GOT3 (cell line): ENCODE measurements around the gene ZNF418.
"Not testable (repeated sequence)": the region's sequence is repeated elsewhere in the genome, so short reads cannot be mapped to it uniquely, and the experiment has no call there.

Source experiments
- DNase-seq: peaks from one replicate; lab custom pipeline; 2025; ENCODE audit warnings: mixed read lengths; lab: John Stamatoyannopoulos, UW

Gene ZNF418

DNA sequence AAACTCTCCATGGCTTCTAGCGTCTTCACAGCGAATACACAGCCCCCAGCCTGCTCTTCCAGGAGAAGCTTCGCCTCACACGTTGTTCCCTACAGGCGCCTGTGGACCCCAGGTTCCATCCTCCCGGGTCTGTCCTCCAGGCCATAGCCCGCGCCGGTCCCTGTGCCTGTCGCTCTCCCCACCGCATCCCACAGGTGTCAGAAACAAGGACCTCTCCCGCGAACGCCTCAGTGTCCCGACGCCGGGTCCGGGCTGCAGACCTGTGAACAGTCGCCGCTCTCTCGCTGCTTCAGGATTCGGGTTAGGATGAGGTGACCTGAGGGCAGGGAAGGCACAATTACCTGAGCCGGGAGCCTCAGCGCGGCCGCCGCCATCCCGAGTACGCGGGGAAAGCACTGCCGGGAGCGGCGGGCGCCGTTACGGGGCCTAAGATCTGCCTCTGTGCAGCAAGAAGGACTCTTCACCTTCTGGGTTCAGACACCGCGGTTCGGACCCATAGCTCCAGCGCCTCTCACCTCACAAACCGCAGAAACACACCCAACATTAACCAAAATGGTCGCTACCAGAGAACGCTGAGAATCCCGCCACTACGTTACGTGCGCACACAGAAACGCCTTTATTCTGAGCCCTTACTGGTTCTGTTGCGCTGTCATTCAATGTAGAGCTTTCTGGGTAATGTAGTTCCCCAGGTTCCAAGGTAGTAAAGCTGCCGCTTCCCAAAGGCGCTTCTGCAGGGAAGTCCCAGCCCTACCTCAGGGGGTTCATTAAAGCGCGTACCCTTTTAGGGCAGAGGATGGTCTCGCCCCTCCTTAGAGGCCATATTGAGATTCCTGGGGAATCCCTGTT lies at the start of gene ZNF418:
Gene ZNF418 (minus strand): TSS at position 583 of the 846 bp plus-strand sequence. CDS start 1,580 bp downstream, outside the sequence.
- no peak for DNase-seq

- DNase-seq = no peak
Observed at GRCh38 chr19:57978586-57979289, 43.5 kb upstream of the ZNF418 start.

DNA sequence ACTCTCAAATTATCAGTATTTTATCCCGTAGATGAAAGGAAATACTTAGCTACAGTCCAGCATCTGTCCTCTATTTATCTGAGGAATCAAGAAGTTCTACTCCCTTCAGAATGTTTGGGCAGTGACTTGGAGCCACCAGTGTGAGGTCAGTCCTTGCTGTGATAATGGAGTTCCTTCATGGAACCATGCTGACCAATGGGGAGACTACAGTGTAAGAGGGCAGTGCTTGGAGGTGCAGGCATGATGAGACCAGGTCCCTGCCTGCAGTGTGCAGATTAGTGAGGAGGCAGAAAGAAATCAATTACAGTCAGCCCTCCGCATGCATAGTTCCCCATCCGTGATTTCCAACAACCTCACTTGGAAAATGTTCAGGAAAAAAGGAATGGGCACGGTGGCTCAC lies 39.2 kb upstream of the ZNF418 start, which contains the start of gene C19orf18:
Gene C19orf18 (minus strand): TSS at position 101 of the 400 bp plus-strand sequence. CDS start 102 bp downstream, outside the sequence.
- no peak for DNase-seq

DNA sequence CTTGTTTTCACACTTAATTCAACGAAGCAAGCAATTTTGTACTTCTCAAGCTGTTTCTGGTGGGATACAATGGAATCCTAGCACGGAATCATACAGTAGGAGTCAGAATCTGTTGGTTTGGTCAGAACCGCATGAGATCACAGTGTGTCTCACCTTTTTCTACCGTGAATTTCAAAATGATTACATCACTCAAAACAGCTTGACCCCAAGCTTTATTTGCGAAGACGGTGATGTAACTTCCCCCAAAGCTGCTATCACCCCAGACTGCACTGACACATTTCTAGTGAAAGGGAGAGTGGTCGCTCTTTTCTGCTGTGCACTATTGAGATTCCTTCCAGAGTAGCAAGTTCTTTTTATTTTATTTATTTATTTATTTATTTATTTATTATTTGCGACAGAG lies 29.6 kb upstream of the ZNF418 start:
- no peak for DNase-seq

GRCh38 chr19:57961785-57962184 lies 26.6 kb upstream of the ZNF418 start:
- no peak for DNase-seq

- no peak for DNase-seq
Observed at GRCh38 chr19:57954996-57955395, 19.8 kb upstream of the ZNF418 start.

DNA sequence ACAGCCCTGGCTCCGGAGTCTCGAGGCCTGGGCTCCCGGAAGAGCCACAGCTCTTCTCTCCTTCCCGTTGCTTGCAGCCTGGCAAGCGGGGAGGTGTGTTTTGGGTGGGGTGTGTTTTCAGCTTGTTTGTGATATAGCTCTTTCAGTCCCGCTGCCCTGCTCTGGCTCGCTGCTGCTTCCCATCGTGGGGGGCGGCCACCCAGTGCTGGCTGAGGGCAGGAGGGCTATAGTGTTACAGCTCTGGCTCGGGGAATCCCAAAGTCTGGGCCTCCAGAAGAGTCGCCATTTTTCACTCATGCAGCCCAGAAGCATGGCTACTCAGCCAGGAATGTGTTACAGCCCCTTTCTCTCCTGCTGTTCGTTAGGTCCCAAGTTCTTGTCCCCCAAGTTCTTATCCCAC lies 14.5 kb upstream of the ZNF418 start:
- DNase-seq = no peak

DNA sequence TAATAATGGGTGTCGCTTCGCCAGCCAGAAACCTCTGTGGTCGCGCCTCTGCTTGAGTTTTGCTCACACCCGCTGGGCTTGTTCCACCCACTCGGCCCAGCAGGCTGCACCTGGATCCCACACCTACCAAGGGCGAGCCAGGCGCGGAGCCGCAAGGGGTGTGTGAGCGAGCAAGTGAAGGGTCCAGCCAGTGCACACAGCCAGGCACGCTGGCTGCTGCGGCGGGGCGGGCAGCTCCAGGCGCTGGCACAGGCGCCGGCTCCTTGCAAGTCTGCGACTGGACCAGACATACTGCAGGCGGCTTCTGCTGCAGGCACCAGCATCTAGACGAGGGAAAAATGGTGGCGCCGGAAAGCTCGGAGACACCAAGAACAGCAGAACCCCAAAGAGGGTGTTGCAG lies 14.1 kb upstream of the ZNF418 start:
- DNase-seq = no peak

DNA sequence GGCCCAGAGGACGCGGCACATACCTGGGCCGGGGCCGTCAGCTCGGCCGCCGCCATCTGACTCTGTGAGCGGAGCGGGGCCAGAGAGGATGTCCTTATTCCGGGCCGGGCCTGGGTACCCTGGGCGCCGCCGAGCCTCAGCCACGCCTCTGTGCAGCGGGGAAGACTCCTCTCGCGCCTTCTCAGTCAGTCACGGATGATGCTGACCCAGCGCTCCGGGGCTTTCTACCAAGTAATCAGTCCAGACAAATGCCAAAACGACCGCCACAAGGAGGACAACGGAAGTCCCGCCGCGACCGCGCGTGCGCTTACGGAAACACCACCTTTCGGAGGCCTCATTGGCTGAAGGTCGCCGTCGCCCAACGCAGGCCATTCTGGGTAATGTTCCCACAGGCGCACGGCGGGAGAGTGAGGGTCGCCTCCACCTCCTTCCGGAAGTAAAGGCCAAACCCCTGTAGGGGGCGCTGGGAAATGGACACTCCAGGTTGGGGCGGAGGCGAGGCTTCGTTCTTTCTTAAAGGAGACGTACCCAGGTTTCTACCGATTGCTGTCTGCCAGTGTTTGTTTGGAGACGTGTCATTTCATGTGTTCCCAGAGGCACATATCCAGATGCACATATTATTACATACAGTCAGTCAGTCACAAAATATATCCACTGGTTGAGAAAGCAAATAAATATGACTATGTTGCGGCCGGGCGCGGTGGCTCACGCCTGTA lies 12.4 kb upstream of the ZNF418 start, which contains the start of gene ZNF256:
Gene ZNF256 (minus strand): TSS at position 288 of the 716 bp plus-strand sequence. CDS start 232 bp downstream, at position 56.
- peak; percentile 77 for DNase-seq

- DNase-seq = no peak
Observed at GRCh38 chr19:57947088-57947418, 11.9 kb upstream of the ZNF418 start.

- no peak for DNase-seq
Observed at GRCh38 chr19:57946316-57946715, 11.1 kb upstream of the ZNF418 start.

DNA sequence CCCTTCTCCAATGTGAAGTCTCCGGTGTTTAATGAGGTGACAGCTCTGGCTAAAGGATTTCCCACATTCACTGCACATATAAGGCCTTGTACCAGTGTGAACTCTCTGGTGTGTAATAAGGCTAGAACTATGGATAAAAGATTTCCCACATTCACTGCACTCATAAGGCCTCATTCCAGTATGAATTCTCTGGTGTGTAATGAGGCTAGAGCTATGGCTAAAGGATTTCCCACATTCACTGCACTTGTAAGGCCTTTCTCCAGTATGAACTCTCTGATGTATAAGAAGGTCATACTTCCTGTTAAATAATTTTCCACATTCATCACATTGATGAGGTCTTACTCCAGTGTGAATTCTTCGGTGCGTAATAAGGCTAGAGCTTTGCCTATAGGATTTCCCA lies 6.4 kb upstream of the ZNF418 start:
- DNase-seq = no peak

- no peak for DNase-seq
Observed at GRCh38 chr19:57935731-57936130, 529 bp upstream of the ZNF418 start.

DNA sequence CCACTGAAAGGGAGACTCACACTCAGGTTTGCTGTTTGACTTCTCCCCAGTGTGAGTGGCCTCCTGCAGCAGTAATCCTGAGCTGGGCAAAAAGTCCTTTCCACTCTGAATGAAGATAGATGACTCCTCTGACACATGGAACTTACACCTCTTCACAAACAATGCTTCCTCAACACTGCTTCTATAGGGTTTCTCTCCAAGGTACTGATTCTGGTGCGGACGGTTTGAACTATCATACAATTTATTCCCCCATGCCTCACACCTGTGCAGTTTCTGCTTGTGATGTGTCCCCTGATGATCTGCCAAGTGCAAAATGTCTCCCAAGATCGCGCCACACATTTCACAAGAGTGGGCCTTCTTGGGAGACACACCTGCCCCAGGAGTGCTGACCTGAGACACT lies 7.6 kb downstream of the ZNF418 start:
- no peak for DNase-seq

DNA sequence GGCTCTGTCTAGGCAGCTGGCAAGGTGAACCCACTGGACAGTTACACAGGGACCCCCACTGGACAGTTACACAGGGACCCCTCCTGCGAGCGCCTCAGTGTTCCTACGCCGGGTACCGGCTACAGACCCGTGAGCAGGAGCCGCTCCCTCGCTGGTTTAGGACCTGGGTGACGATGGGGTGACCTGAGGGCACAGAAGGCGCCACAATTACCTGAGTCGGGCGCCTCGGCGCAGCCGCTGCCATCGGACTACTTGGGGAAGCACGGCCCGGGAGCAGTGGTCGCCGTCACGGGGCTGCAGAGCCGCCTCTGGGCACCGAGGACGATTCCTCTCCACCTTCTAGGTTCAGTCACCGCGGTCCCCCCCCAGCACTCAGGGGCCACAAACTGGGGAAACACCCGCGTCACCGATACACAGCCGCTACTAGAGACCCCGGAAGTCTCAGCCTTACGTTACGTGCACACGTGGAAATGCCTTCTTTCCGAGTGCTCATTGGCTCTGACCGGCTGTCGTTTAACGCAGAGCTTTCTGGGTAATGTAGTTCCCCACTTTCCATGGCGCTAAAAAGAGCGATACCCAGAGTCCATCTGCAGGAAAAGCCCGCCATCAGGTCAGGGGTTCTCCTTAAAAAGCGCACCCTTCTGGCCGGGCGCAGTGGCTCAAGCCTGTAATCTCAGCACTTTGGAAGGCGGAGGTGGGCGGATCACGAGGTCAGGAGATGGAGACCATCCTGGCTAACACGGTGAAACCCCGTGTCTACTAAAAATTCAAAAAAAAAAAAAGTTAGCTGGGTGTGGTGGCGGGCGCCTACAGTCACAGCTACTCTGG lies 18.8 kb downstream of the ZNF418 start, which contains the start of gene ZNF417:
Gene ZNF417 (minus strand): TSS at position 425 of the 828 bp plus-strand sequence. CDS start 181 bp downstream, at position 244.
- DNase-seq = peak; percentile 49

DNA sequence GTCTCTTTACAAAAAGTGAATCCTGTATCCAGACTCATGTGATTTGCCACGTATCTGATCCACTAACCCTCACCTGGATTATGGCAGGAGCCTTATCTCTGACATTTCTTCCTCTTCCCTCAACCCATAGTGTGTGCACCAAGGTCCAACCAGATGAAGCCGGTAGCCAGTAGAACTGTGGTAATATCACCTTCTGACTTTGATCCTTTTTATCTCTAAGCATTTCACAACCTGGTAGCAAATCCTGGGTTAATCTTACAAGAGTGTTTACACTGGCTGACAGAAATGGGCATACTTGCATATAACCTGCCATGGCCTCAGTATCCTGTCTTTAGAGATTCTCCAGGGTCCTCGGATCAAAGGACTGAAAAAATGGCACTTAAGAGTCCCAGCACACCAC lies 20.7 kb downstream of the ZNF418 start:
- DNase-seq = no peak

DNA sequence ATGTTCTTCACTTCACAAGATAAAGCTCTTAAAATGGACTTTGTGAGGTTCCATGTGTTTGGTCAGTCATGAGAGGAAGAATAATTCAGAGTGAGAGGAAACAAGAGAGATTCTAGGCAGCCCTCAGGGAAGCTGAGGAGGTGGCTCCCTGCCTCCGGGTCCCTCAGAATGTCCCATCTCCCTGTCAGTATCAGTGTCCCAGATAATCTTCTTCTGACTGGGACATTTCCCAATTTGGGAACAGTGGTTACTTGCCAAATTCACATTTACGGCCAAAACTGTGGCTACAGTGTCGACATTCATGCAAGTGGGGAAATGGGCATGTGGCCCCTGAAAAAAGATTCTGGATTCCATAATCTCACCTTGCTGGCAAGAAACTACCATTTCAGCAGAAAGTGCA lies 27.8 kb downstream of the ZNF418 start:
- DNase-seq = no peak

DNA sequence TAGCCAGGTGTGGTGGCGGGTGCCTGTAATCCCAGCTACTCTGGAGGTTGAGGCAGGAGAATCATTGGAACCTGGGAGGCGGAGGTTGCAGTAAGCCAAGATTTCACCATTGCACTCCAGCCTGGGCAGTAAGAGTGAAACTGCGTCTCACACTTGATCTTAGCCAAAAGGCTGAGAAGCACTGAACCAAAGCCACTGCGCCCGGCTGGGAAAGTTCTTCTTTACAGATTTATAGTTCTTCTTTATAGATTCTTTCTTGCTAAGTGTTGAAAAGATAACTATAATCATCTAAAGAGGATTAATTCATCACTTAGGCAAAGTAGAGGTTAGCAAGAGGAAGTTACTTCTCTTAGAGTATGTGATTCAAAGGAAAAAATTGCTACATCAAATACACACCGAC lies 29.9 kb downstream of the ZNF418 start:
- DNase-seq = no peak

DNA sequence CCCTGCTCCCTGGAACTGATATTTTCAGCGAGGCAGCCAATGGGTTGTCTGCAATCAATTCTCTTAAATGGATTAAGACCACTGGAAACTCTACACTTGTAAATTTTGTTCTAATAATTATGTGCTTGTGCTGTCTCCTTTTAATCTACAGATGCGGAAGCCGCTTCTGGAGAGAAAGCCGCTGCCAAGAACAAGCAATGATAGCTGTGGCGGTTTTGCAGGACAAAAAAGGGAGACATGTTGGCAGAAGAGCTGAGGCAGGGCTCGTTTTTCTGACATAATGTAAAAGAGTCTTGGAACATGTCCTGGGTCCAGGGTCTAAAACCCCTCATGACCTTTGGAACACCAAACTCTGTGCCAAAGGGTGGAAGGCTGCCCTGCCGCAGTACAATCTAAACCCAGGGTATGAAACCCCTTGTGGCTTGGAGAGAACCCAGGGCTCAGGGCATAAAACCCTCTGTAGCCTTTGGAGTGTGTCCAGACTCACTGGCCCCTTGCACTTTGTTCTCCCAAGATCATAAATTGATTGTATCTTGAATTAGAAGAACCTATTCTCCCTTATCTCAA lies 31.5 kb downstream of the ZNF418 start:
- DNase-seq = no peak

DNA sequence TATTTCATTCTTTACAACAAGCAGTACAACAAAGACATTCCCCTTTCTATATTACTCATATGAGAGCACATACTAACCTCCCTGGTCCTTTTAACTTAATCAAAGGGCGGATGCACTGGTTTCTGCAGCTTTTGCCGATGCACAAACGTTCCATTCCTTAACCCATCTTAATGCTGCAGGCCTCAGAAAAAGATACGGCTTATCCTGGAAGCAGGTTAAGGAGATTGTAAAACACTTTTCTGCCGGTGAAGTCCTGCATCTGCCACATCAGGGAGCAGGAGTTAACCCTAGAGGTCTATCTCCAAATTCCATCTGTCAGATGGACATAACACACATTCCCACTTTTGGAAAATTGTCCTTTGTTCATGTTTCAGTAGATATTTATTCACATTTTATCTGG lies 34.9 kb downstream of the ZNF418 start:
- no peak for DNase-seq

DNA sequence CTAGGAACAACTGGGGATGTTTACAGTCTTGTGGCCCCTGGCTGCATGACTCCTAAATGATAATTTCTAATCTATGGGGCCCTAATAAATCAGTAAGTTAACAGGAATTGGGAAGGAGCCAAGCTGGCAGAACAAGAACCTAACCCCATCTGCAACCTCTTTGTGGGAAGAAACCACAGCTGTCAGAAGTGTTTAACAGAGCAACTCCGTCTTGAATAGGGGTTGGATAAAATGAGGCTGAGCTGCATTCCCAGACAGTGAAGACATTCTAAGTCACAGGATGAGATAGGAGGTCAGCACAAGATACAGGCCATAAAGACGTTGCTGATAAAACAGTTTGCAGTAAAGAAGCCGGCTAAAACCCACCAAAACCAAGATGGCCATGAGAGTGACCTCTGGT lies 44.5 kb downstream of the ZNF418 start:
- not testable (repeated sequence) for DNase-seq
